Omental fat pad (tissue), 4 donors: ENCODE data around the gene HAGH. TPM values are rescaled to one million over a fixed set of nuclear protein-coding genes. Genes with fewer than 3 reads are reported as not detected.
A peak's percentile ranks its signal among the peaks of the same experiment; 100 is the strongest.

ENCODE experiments used
- ATAC-seq: fragments of 150-250 bp; one replicate; pipeline ENCODE4 v1.9.1; 2016; ENCODE audit warnings: mild to moderate bottlenecking, moderate library complexity; ENCODE audit not compliant: low FRiP score
- DNase-seq: peaks from one replicate; pipeline ENCODE4 v3.0.0-alpha.2; 2019; ENCODE audit warnings: low spot score
- CTCF ChIP-seq, 3 donors: fragments of 450-650 bp; IDR thresholded peaks; one replicate each; pipeline ENCODE4 v1.5.1; 2016 to 2017; ENCODE audit warnings: antibody characterized with exemption in 3 of 3, mild to moderate bottlenecking in 3 of 3, moderate library complexity in 2 of 3
- total RNA-seq, 4 donors: library from RNA; depleted of rRNA; stranded (reverse); fragments of >200 nt; gene quantifications; one replicate each; pipeline ENCODE4 v1.1.0, GENCODE V29; 2016

HAGH gene
- total RNA-seq, 4 donors from 2014 or later: 69.8 to 130 (median 81.5) TPM

GRCh38 chr16:1831186-1832075 is 4.8 kb upstream of the HAGH start:
- no peak for ATAC-seq
- TF ChIP-seq CTCF (IDR thresholded peaks at IDR 0.05): no peak

GRCh38 chr16:1830213-1830612 is 3.6 kb upstream of the HAGH start:
- no peak for ATAC-seq
- no peak for DNase-seq
- no peak for TF ChIP-seq CTCF (IDR thresholded peaks at IDR 0.05)

More at GRCh38 chr16:1831186-1832075, 4.8 kb upstream of the HAGH start:
- no peak for DNase-seq

- no peak for ATAC-seq
- TF ChIP-seq CTCF (IDR thresholded peaks at IDR 0.05): no peak
- DNase-seq: no peak
Observed at GRCh38 chr16:1828645-1829410, 2.2 kb upstream of the HAGH start.

GRCh38 chr16:1825864-1826690 is 548 bp downstream of the HAGH start:
- ATAC-seq (peak; percentile 67), DNase-seq (no peak)
- TF ChIP-seq CTCF (IDR thresholded peaks at IDR 0.05): no peak

GRCh38 chr16:1825381-1825863 is 1.2 kb downstream of the HAGH start:
- no peak for ATAC-seq
- TF ChIP-seq CTCF (IDR thresholded peaks at IDR 0.05): no peak
- DNase-seq: no peak

- no peak for TF ChIP-seq CTCF (IDR thresholded peaks at IDR 0.05)
- DNase-seq (no peak), ATAC-seq (no peak)
Observed at GRCh38 chr16:1823821-1824220, 2.8 kb downstream of the HAGH start.
